Erythroblast (primary cell): ENCODE measurements around the gene ZMYM1.

Source experiments
- GATA1 ChIP-seq: IDR thresholded peaks from 2 replicates; pipeline ENCODE4 v1.6.1; 2011; ENCODE audit warnings: low read depth, mild to moderate bottlenecking, control low read depth, low read length, moderate library complexity
- POLR2A ChIP-seq: IDR thresholded peaks from 2 replicates; pipeline ENCODE4 v1.6.1; 2011; ENCODE audit warnings: mild to moderate bottlenecking, low read length

- TF ChIP-seq POLR2A (no peak), GATA1 (no peak)
Observed at GRCh38 chr1:35030756-35031446, 48.3 kb upstream of the ZMYM1 start.
